ENCODE measurements around the gene CFAP157.
"Not testable (repeated sequence)": the region's sequence is repeated elsewhere in the genome, so short reads cannot be mapped to it uniquely, and the experiment has no call there.

The CFAP157 gene

GRCh38 chr9:127735530-127736185 lies 28.9 kb downstream of the CFAP157 start:
- DNase-seq (ENCODE audit: low read depth in 3 of 3), result no peak

GRCh38 chr9:127738666-127739065 lies 31.9 kb downstream of the CFAP157 start:
- DNase-seq (ENCODE audit: low read depth in 3 of 3), result no peak

- no peak for DNase-seq (ENCODE audit: low read depth in 3 of 3)
These were observed 33.0 kb downstream of the CFAP157 start for GRCh38 chr9:127739614-127740330.

- DNase-seq (ENCODE audit: low read depth in 3 of 3), result no peak
These were observed 35.1 kb downstream of the CFAP157 start for GRCh38 chr9:127741831-127742434.

GRCh38 chr9:127742435-127743088 lies 35.8 kb downstream of the CFAP157 start:
- DNase-seq (ENCODE audit: low read depth in 3 of 3), result no peak

- no peak for DNase-seq (ENCODE audit: low read depth in 3 of 3)
These were observed 37.8 kb downstream of the CFAP157 start for GRCh38 chr9:127744398-127745110.

- no peak for DNase-seq (ENCODE audit: low read depth in 3 of 3)
These were observed 40.3 kb downstream of the CFAP157 start for GRCh38 chr9:127746959-127747569.

GRCh38 chr9:127749090-127749787 lies 42.5 kb downstream of the CFAP157 start:
- no peak for DNase-seq (ENCODE audit: low read depth in 3 of 3)

GRCh38 chr9:127751269-127752054 lies 44.7 kb downstream of the CFAP157 start:
- no peak for DNase-seq (ENCODE audit: low read depth in 3 of 3)

- no peak for DNase-seq (ENCODE audit: low read depth in 3 of 3)
These were observed 46.4 kb downstream of the CFAP157 start for GRCh38 chr9:127753148-127753547.

- DNase-seq (ENCODE audit: low read depth in 3 of 3), result no peak
These were observed 46.8 kb downstream of the CFAP157 start for GRCh38 chr9:127753622-127754021.

- DNase-seq (ENCODE audit: low read depth in 3 of 3), result no peak
These were observed 47.6 kb downstream of the CFAP157 start for GRCh38 chr9:127754099-127755060.

GRCh38 chr9:127755061-127756060 lies 48.6 kb downstream of the CFAP157 start:
- DNase-seq (ENCODE audit: low read depth in 3 of 3), result no peak

GRCh38 chr9:127756233-127756632 lies 49.4 kb downstream of the CFAP157 start:
- DNase-seq (ENCODE audit: low read depth in 3 of 3), result no peak

- not testable (repeated sequence) for DNase-seq (ENCODE audit: low read depth in 3 of 3)
These were observed 50.0 kb downstream of the CFAP157 start for GRCh38 chr9:127756776-127757175.

GRCh38 chr9:127758843-127759242 lies 52.1 kb downstream of the CFAP157 start:
- DNase-seq (ENCODE audit: low read depth in 3 of 3), result no peak

- no peak for DNase-seq (ENCODE audit: low read depth in 3 of 3)
These were observed 54.3 kb downstream of the CFAP157 start for GRCh38 chr9:127761061-127761460.

Measured in stimulated activated CD4-positive, alpha-beta T cell treated with anti-CD3 and anti-CD28 coated beads, TNF-alpha, amount 100 ng/mL, for 24 hours (primary cell).